GM10266 (cell line): ENCODE results near the gene BRD8.

Experiments used
- DNase-seq: peaks from one replicate; pipeline ENCODE4 v3.0.0; 2012; ENCODE audit errors: extremely low spot score
- TF ChIP-seq, protein P1 (sequence below): IDR thresholded peaks from 2 replicates; pipeline ENCODE4 v1.5.1; 2012; ENCODE audit warnings: mild to moderate bottlenecking, low read depth; ENCODE audit not compliant: control insufficient read depth, insufficient read depth; ENCODE audit errors: missing control alignments

The BRD8 gene

DNA sequence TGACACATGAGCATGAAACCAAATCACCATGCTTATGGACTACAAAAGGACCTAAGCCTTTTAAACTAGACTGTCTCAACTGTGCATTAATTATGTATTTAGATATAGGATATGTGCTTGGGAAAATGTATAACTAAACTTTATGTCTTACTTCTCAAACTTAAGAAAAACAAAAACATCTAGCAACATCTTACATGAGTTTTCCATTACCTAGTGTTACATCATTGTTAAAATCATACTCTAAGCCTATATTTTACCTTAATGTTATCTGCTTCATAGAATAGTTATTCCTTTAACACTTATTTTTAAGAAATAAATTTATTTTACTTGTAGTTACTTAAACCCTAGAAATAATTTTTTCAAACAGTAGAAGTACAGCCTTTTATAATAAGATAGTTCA, 63.2 kb downstream of the BRD8 start:
- no peak for DNase-seq
- TF ChIP-seq, protein P1, sequence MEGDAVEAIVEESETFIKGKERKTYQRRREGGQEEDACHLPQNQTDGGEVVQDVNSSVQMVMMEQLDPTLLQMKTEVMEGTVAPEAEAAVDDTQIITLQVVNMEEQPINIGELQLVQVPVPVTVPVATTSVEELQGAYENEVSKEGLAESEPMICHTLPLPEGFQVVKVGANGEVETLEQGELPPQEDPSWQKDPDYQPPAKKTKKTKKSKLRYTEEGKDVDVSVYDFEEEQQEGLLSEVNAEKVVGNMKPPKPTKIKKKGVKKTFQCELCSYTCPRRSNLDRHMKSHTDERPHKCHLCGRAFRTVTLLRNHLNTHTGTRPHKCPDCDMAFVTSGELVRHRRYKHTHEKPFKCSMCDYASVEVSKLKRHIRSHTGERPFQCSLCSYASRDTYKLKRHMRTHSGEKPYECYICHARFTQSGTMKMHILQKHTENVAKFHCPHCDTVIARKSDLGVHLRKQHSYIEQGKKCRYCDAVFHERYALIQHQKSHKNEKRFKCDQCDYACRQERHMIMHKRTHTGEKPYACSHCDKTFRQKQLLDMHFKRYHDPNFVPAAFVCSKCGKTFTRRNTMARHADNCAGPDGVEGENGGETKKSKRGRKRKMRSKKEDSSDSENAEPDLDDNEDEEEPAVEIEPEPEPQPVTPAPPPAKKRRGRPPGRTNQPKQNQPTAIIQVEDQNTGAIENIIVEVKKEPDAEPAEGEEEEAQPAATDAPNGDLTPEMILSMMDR: no peak

DNA sequence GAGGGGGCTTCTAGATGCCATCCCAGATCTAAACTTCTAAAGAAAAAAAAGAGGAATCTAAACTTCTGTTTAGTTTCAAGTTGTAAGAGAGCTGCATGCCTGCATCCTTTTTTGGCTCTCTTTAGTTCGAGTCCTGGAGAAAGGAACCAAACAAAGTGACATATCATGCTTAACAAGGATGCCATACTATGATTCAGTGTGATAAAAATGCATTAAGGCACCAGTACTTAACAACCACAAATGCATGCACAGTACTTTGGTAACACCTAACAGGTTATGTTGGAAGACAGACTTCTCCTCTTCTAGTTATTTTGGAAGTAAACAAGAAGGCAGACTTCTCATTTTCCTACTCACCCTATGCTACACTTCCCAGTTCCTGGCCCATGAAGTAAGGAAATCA, 66.5 kb downstream of the BRD8 start:
- TF ChIP-seq, protein P1: no peak
- DNase-seq: no peak

DNA sequence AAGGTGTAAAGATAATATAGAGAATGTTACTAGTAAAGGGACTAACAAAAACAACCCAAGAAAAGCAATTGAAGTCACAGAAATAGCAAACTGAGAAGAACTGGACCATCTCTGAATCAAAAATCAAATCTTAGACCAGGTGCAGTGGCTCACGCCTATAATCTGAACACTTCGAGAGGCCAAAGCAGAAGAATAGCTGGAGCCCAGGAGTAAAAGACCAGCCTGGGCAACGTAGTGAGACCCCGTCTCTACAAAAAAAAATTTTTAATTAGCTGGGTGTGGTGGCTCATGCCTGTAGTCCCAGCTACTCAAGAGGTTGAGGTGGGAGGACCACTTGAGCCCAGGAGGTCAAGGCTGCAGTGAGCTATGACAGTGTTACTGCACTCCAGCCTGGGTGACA, 67.2 kb downstream of the BRD8 start:
- DNase-seq: no peak
- TF ChIP-seq, protein P1: no peak

DNA sequence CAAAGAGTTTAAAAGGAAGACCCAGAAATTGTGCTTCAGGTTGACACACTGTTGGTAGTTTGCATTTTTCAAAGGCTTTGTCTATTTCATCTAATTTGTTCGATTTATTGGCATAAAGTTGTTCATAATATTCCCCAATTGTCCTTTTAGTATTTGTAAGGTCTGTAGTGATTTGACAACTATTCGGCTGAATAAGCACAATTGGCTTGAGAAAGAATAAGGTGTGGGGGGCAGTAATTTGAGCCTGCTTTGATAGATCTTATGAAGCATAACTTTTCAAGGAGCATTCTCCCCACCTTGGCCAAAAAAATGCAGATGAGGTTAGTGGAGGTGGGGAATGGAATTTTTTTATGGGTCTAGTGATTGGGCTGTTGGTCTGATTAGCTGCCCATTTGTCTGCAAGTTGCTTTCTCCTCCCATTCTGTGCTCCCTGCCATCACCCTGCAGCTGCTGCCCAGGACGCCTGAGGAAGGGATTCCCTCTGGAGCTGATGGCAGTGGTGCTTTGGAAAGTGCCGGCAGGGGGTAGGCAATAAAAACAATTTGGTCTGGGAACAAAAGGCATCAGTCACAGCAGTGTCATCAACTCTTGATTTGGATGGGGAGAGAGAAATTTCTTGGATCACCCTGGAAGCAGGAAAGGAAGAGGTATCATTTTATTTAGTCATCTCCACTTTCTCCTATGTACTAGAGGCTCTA, 68.0 kb downstream of the BRD8 start:
- TF ChIP-seq, protein P1: no peak
- DNase-seq: no peak

DNA sequence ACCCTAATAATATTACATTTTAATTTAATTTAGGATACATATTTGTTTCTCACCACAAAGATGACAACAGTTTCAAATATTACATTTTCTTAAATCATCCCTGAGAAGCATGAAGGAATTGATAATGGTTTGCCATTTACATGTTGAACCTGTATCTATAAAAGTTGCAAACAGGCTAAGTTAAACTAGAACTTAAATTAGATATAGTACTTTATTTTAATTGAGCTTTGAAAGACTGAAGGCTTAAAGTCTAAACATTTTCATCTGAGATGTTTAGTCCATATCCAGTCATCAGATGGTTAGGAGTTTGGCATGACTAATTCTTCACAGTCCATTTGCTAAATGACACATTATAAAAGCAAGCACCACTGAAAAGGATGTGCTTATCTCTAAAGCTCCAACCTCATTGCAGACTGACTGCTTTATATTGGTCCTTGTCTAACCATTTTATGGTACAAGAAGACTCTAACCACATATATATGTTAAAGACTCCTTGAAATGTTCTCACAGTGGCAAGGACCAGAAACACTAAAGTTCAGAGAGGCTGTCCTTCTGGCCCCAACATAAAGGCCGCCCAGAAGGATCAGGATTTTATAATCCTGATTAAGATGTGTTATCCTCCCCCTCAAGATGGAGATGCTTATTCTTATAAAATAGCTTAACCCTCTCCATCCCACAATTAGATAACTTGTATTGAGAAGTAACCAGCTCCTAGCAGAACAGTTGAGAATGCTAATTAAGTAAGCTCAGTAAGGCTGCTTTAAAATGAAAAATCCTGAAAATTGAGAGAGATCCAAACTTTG, 68.8 kb downstream of the BRD8 start:
- no peak for DNase-seq

DNA sequence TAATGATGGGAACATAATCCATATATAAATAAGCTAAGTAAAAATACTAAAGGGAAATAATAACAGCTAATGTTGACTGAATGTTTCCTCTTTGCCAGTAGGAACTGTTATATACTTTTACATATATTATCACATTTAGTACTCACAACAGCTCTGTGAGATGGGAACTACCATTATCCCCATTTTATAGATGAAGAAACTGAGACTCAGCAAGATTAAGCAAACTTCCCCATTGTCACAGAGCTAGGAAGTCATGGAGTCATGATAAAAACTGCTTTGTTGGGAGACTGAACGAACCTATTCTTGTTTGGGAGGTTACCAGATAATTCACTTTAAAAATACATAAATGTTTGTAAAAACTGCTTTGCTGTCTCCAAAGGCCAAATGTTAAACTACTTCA, 71.2 kb downstream of the BRD8 start:
- TF ChIP-seq, protein P1: no peak
- no peak for DNase-seq

More for the DNA sequence above, 68.8 kb downstream of the BRD8 start:
- TF ChIP-seq, protein P1: no peak

DNA sequence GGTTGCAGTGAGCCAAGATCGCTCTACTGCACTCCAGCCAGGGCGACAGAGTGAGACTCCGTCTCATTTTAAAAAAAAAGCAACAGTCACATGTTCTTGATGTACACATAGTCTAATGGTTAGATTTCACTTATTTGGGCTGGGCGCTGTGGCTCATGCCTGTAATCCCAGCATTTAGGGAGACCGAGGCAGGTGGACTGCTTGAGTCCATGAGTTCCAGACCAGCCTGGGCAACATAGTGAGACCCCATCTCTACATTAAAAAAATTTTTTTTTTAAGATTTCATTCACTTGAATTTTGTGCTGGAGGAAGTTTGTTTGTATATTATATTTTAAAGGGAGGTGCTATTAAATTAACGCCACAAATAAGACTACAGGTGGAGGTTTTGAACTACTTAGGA, 72.7 kb downstream of the BRD8 start:
- TF ChIP-seq, protein P1: no peak

More for the DNA sequence above, 72.7 kb downstream of the BRD8 start:
- DNase-seq: no peak
